Ovary (tissue), 3 donors: ENCODE results near the gene SNTB2.

Experiments
- EP300 ChIP-seq: sonication (generic); formaldehyde crosslinking; IDR thresholded peaks from one replicate; pipeline ENCODE4 v1.6.1; 2017; ENCODE audit warnings: antibody characterized with exemption
- POLR2A ChIP-seq: fragments of 450-650 bp; IDR thresholded peaks from one replicate; pipeline ENCODE4 v1.6.1; 2017; ENCODE audit warnings: antibody characterized with exemption, mild to moderate bottlenecking, moderate library complexity
- TF ChIP-seq, protein P1 (sequence below), 3 donors: fragments of 450-650 bp in 2 of 3; fragments of 200-600 bp in 1 of 3; IDR thresholded peaks; one replicate each; pipeline versions ENCODE4 v1.5.1 to v1.8.0; 2016 to 2022; ENCODE audit warnings: antibody characterized with exemption in 3 of 3, mild to moderate bottlenecking in 1 of 3
- donor health status: DM: no; HTN: no; CAD: no.

DNA sequence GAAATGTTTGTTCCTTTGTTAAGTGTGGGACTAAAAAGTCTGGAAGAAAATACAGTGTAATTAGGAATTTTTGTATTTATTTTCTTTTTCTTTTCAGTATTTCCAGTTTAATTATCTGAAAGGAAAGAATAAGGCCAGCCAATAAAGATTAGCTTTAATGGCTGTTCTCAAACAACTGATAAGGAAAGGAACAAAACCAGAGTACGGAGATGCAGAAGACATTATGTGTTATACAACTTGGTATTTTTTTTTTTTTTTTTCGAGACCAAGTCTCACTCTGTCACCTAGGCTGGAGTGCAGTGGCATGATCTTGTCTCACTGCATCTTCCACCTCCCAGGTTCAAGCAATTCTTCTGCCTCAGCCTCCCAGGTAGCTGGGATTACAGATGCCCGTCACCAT lies 47.5 kb downstream of the SNTB2 start:
- TF ChIP-seq, protein P1, sequence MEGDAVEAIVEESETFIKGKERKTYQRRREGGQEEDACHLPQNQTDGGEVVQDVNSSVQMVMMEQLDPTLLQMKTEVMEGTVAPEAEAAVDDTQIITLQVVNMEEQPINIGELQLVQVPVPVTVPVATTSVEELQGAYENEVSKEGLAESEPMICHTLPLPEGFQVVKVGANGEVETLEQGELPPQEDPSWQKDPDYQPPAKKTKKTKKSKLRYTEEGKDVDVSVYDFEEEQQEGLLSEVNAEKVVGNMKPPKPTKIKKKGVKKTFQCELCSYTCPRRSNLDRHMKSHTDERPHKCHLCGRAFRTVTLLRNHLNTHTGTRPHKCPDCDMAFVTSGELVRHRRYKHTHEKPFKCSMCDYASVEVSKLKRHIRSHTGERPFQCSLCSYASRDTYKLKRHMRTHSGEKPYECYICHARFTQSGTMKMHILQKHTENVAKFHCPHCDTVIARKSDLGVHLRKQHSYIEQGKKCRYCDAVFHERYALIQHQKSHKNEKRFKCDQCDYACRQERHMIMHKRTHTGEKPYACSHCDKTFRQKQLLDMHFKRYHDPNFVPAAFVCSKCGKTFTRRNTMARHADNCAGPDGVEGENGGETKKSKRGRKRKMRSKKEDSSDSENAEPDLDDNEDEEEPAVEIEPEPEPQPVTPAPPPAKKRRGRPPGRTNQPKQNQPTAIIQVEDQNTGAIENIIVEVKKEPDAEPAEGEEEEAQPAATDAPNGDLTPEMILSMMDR (IDR thresholded peaks at IDR 0.05), result no peak
- TF ChIP-seq EP300, result no peak
- no peak for TF ChIP-seq POLR2A
